Transverse colon (tissue), 4 donors: ENCODE measurements around the gene KPTN. TPM values are rescaled to one million over a fixed set of nuclear protein-coding genes. Genes with fewer than 3 reads are reported as not detected.

Experiments used
- DNase-seq: peaks from one replicate; pipeline ENCODE4 v3.0.0-alpha.2; 2019
- H3K27ac ChIP-seq, 4 donors: fragments of 200-600 bp; sonication (generic); 2 replicates each; pipeline ENCODE4 v1.5.1; 2016 to 2018; ENCODE audit warnings: inconsistent platforms in 4 of 4
- H3K27me3 ChIP-seq: fragments of 200-600 bp; sonication (generic); 2 replicates; pipeline ENCODE4 v1.5.1; 2017; ENCODE audit warnings: inconsistent platforms
- H3K36me3 ChIP-seq, 4 donors: fragments of 200-600 bp; sonication (generic); 2 replicates each; pipeline ENCODE4 v1.5.1; 2017 to 2019; ENCODE audit warnings: inconsistent platforms in 4 of 4
- H3K4me1 ChIP-seq, 4 donors: fragments of 200-600 bp; sonication (generic); 2 replicates each; pipeline ENCODE4 v1.5.1; 2017 to 2020; ENCODE audit warnings: inconsistent platforms in 4 of 4
- H3K4me3 ChIP-seq, 4 donors: fragments of 200-600 bp; sonication (generic); 1 replicate in 1 of 4; 2 replicates in 3 of 4; pipeline versions ENCODE4 v1.5.1 to v1.6.1; 2017 to 2019; ENCODE audit warnings: inconsistent platforms in 4 of 4
- H3K9me3 ChIP-seq, 2 donors: fragments of 200-600 bp; sonication (generic); 2 replicates each; pipeline ENCODE4 v1.5.1; 2017 to 2019; ENCODE audit warnings: inconsistent platforms in 2 of 2
- EP300 ChIP-seq: sonication (generic); formaldehyde crosslinking; IDR thresholded peaks from one replicate; pipeline ENCODE4 v1.6.1; 2017; ENCODE audit warnings: antibody characterized with exemption, low read depth
- POLR2A ChIP-seq: fragments of 450-650 bp; IDR thresholded peaks from one replicate; pipeline ENCODE4 v1.6.1; 2016; ENCODE audit warnings: antibody characterized with exemption, mild to moderate bottlenecking, moderate library complexity
- POLR2AphosphoS5 ChIP-seq, 3 donors: sonication (generic); formaldehyde crosslinking; IDR thresholded peaks; one replicate each; pipeline ENCODE4 v1.6.1; 2016; ENCODE audit warnings: antibody characterized with exemption in 3 of 3
- WGBS, 2 donors: methylation state at CpG; one replicate each; pipeline ENCODE4 v1.1.5; 2018; ENCODE audit warnings: low coverage in 1 of 2; 5-methylcytosine and 5-hydroxymethylcytosine counted together
- in situ Hi-C, 4 donors: fragments of 200-750 bp; cut with MboI; loops; one replicate each; pipeline versions ENCODE4 v1.15.0 to v1.15.1; 2017; ENCODE audit warnings: low sequenced_read_pairs in 3 of 4, low pct_ligation_motif_present in 1 of 4, low pct_unique_long_range_greater_than_20kb in 1 of 4
- intact Hi-C: fragments of 100-400 bp; cut with DNase I; formaldehyde crosslinking; loops from one replicate; pipeline ENCODE4 v1.15.1; 2023; ENCODE audit warnings: low total_unique reads
- total RNA-seq, 4 donors: library from RNA; depleted of rRNA; stranded (reverse); fragments of >200 nt; gene quantifications; one replicate each; pipeline ENCODE4 v1.1.0, GENCODE V29; 2016
- TF ChIP-seq, protein P1 (sequence below), 5 experiments: fragments of 200-600 bp in 3 of 5; fragments of 450-650 bp in 2 of 5; sonication (generic) in 3 of 5; IDR thresholded peaks; 1 replicate in 2 of 5; 2 replicates in 3 of 5; pipeline ENCODE4 v1.5.1; 2016 to 2017; ENCODE audit warnings: antibody characterized with exemption in 5 of 5, inconsistent platforms in 3 of 5, mild to moderate bottlenecking in 2 of 5, moderate library complexity in 1 of 5

The KPTN gene
- total RNA-seq, 4 donors from 2014 or later, result 2.2 to 5.7 (median 3.3) TPM; not detected in 1

DNA sequence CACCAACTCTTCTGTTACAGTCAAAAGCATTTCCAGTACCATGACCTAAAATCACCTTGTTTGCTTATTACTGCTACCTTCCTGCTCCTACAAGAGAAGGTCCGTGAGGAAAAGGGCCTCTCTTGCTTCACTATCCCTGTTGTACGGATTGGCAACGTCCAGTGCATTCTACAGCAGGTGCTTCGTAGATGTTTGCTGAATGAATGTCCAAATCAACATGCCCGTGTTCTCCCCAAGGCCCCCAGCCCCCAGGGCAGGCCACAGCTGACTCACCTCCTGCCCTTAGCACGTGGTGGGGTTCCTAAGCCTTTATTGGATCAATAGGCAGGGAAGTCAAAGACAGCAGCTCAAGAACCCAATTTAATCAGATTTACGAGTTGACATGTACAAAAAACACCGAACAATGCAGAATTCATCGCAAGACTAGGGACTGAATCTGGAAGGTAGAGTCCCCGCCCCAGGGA is 36.4 kb upstream of the KPTN start:
- DNase-seq, result no peak
- 63 to 76% methylated on average over 4 to 10 of the region's 10 CpGs for WGBS, 2 donors
- Histone ChIP-seq H3K27ac (no peak overlapping the region), H3K27me3 (no peaks in the 10 kb centered on the region), H3K4me3 (no peak overlapping the region), H3K36me3 (no peaks in the 10 kb centered on the region), H3K4me1 (peaks cover 4 to 29% (median 8%) of the 10 kb centered on the region in 4 donors), H3K9me3 (no peaks in the 10 kb centered on the region)
- in situ Hi-C loops (no loop called here), intact Hi-C loops (no loop called here)
- TF ChIP-seq EP300, result no peak

DNA sequence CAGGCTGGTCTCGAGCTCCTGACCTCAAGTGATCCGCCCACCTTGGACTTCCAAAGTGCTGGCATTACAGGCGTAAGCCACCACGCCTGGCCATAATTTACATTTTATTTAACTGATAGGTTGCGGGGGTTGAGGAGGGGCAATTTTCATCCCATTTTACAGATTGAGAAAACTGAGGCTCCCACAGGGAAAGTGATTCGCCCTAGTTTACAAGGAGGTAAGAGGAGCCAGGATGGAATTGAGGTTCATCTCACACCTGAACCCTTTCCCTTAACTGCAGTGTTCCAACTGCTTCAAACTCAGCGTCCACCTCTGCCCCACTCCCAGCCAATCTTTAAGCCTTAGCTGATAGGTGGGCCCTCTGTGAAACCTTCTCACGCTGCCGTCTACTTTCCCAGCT is 34.8 kb upstream of the KPTN start:
- WGBS, 2 donors, result 88% methylated on average over 9 of the region's 9 CpGs; no CpG with 5 or more reads in 1 of the 2 donors
- H3K36me3 ChIP-seq, result no peaks in the 10 kb centered on the region
- no peak overlapping the region for H3K27ac ChIP-seq
- no peak for DNase-seq
- in situ Hi-C loops, result loop anchor here in 2 of 4 donors (10.0 kb wide), 2 partner anchors 84 to 86 kb away; partner anchors contain the start of gene BICRA (in 1 of the 2)
- peaks cover 3 to 28% (median 9%) of the 10 kb centered on the region in 4 donors for H3K4me1 ChIP-seq
- no peak for TF ChIP-seq EP300
- no peak for TF ChIP-seq POLR2AphosphoS5 (IDR thresholded peaks at IDR 0.05)
- TF ChIP-seq, protein P1, sequence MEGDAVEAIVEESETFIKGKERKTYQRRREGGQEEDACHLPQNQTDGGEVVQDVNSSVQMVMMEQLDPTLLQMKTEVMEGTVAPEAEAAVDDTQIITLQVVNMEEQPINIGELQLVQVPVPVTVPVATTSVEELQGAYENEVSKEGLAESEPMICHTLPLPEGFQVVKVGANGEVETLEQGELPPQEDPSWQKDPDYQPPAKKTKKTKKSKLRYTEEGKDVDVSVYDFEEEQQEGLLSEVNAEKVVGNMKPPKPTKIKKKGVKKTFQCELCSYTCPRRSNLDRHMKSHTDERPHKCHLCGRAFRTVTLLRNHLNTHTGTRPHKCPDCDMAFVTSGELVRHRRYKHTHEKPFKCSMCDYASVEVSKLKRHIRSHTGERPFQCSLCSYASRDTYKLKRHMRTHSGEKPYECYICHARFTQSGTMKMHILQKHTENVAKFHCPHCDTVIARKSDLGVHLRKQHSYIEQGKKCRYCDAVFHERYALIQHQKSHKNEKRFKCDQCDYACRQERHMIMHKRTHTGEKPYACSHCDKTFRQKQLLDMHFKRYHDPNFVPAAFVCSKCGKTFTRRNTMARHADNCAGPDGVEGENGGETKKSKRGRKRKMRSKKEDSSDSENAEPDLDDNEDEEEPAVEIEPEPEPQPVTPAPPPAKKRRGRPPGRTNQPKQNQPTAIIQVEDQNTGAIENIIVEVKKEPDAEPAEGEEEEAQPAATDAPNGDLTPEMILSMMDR (IDR thresholded peaks at IDR 0.05), result no peak
- no peak for TF ChIP-seq POLR2A
- intact Hi-C loops, result loop anchor here (10.0 kb wide), 2 partner anchors 186 to 266 kb away; no protein-coding TSS in a partner anchor
- H3K9me3 ChIP-seq, result no peaks in the 10 kb centered on the region
- H3K27me3 ChIP-seq, result no peaks in the 10 kb centered on the region
- H3K4me3 ChIP-seq, result no peak overlapping the region

GRCh38 chr19:47518139-47518538 is 34.1 kb upstream of the KPTN start:
- intact Hi-C loops (loop anchor here (10.0 kb wide), 2 partner anchors 187 to 267 kb away; no protein-coding TSS in a partner anchor), in situ Hi-C loops (loop anchor here in 2 of 4 donors (10.0 kb wide), 2 partner anchors 83 to 87 kb away; partner anchors contain the start of gene BICRA (in 1 of the 2))
- TF ChIP-seq POLR2AphosphoS5 (IDR thresholded peaks at IDR 0.05), result no peak
- no peak for TF ChIP-seq EP300
- TF ChIP-seq, protein P1 (IDR thresholded peaks at IDR 0.05), result no peak
- TF ChIP-seq POLR2A, result no peak
- H3K4me1 ChIP-seq, result peaks cover 5 to 27% (median 14%) of the 10 kb centered on the region in 4 donors
- H3K36me3 ChIP-seq, result no peaks in the 10 kb centered on the region
- no peaks in the 10 kb centered on the region for H3K27me3 ChIP-seq
- no peaks in the 10 kb centered on the region for H3K9me3 ChIP-seq
- WGBS, 2 donors, result 42 to 71% methylated on average over 3 to 4 of the region's 4 CpGs
- peak; percentile 40 for DNase-seq
- H3K4me3 ChIP-seq, result no peak overlapping the region
- no peak overlapping the region for H3K27ac ChIP-seq

- TF ChIP-seq EP300 (no peak), POLR2A (peak; percentile 99), POLR2AphosphoS5 (IDR thresholded peaks at IDR 0.05) (peak; percentile 97 to 98 (median 98))
- intact Hi-C loops (loop anchor here (2.0 to 10.0 kb wide), 3 partner anchors 84 to 270 kb away; no protein-coding TSS in a partner anchor), in situ Hi-C loops (loop anchor here in 3 of 4 donors (5.0 to 10.0 kb wide), 3 partner anchors 80 to 92 kb away; partner anchors contain the start of gene BICRA (in 2 of the 3))
- Histone ChIP-seq H3K4me1 (peaks cover 33 to 46% (median 38%) of the 10 kb centered on the region in 4 donors), H3K36me3 (no peaks in the 10 kb centered on the region), H3K27ac (peak within 1 kb of the TSS; percentile 95 to 99 (median 98)), H3K4me3 (peak within 1 kb of the TSS; percentile 82 to 98 (median 92)), H3K27me3 (no peaks in the 10 kb centered on the region), H3K9me3 (no peaks in the 10 kb centered on the region)
- WGBS, 2 donors, result 0% methylated on average over 35 of the region's 78 CpGs; no CpG with 5 or more reads in 1 of the 2 donors
- peak; percentile 100 for DNase-seq
Observed at GRCh38 chr19:47514869-47515588, 31.0 kb upstream of the KPTN start, which contains the start of gene NAPA. NAPA (minus strand) TSS chr19:47515063; CDS start chr19:47514940, 123 bp downstream.
